ENCODE data around the gene MAP3K4.

DNA sequence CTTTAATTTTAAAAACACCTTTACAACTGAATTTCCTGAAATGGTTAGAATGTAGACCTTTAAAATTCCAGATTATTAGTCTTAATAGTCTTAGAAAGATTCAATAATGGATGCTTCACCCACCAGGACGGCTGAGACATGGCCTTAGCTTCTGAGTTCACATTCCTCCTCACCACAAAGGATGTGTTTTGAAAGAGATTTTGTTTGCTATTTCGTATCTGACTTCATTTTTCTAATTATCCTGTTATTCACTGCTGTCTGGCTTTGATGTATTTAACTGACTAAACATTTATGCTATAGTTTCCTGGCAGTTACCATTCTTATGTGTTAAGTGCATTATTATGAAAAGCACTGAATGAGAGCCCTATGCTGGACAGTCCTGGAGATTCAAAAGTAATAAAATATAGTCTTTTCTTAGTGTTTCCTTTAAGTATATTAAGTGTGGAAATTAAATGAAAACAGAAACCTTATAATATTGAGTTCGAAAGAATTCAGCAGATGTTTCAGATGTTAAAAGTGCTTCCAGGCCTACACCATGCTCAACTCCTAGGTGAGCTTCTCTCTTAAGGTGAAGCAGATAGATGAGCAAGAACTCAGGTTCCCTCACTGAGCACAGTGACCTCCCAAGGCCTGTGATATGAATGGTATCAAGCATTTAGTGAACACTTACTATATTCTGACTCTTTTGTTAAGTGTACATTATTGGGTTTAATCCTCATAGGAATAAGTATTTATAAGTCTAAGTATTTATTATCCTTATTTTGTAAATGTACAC is 40.3 kb downstream of the MAP3K4 start:
- TF ChIP-seq, protein P1, sequence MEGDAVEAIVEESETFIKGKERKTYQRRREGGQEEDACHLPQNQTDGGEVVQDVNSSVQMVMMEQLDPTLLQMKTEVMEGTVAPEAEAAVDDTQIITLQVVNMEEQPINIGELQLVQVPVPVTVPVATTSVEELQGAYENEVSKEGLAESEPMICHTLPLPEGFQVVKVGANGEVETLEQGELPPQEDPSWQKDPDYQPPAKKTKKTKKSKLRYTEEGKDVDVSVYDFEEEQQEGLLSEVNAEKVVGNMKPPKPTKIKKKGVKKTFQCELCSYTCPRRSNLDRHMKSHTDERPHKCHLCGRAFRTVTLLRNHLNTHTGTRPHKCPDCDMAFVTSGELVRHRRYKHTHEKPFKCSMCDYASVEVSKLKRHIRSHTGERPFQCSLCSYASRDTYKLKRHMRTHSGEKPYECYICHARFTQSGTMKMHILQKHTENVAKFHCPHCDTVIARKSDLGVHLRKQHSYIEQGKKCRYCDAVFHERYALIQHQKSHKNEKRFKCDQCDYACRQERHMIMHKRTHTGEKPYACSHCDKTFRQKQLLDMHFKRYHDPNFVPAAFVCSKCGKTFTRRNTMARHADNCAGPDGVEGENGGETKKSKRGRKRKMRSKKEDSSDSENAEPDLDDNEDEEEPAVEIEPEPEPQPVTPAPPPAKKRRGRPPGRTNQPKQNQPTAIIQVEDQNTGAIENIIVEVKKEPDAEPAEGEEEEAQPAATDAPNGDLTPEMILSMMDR (IDR thresholded peaks at IDR 0.05 in 8 of 11, conservative IDR thresholded peaks at IDR 0.05 in 3 of 11), result no peak
- TF ChIP-seq POLR2A (IDR thresholded peaks at IDR 0.05), result no peak

Measured in spleen (tissue), 7 donors.